Panc1 (cell line): Measurements from ENCODE around the gene EDAR. TPM values are rescaled to one million over a fixed set of nuclear protein-coding genes. Genes with fewer than 3 reads are reported as not detected.

Experiments used
- ATAC-seq: fragments of 200-7000 bp; cut with Tn5 transposase; 2 replicates; pipeline ENCODE4 v1.9.1; 2020; ENCODE audit warnings: mild to moderate bottlenecking, moderate library complexity
- BruUV-seq: library from RNA; stranded (reverse); fragments of 400-500 nt; replicated peaks from 2 replicates; lab custom pipeline; 2021; lab: Mats Ljungman, UMichigan
- CTCF ChIA-PET: fragments of 300-600 bp; sonication (Branson Sonifier 250); formaldehyde crosslinking; loops from one replicate; lab custom pipeline; 2022; ENCODE audit warnings: antibody characterized with exemption; lab: Charles Lee
- POLR2A ChIA-PET: fragments of 300-600 bp; sonication (Branson Sonifier 250); formaldehyde crosslinking; loops from one replicate; lab custom pipeline; 2022; ENCODE audit warnings: antibody characterized with exemption; lab: Charles Lee
- DNase-seq: peaks from one replicate; pipeline ENCODE4 v3.0.0-alpha.2; 2010; ENCODE audit warnings: low read depth, low spot score
- H3K27ac ChIP-seq: 2 replicates; pipeline ENCODE4 v1.5.1; 2011; ENCODE audit warnings: mild to moderate bottlenecking, low read length, inconsistent platforms
- H3K27me3 ChIP-seq: fragments of 200-500 bp; sonication (Bioruptor generic); 2 replicates; pipeline ENCODE4 v1.6.0; 2014; ENCODE audit warnings: low read length, inconsistent platforms; ENCODE audit not compliant: control insufficient read depth, insufficient read depth
- H3K36me3 ChIP-seq: fragments of 200-500 bp; sonication (Bioruptor generic); 2 replicates; pipeline ENCODE4 v1.5.1; 2014; ENCODE audit warnings: inconsistent platforms, mild to moderate bottlenecking, low read length, moderate library complexity; ENCODE audit not compliant: control insufficient read depth, insufficient read depth
- H3K4me1 ChIP-seq: 2 replicates; pipeline ENCODE4 v1.5.1; 2011; ENCODE audit warnings: inconsistent platforms, mild to moderate bottlenecking, low read length, moderate library complexity; ENCODE audit not compliant: control insufficient read depth, insufficient read depth
- H3K4me3 ChIP-seq, 2 experiments: 2 replicates each; pipeline ENCODE4 v1.5.1; 2011 to 2012; ENCODE audit warnings: low read depth in 2 of 2, low read length in 2 of 2, mild to moderate bottlenecking in 2 of 2, inconsistent platforms in 1 of 2, moderate library complexity in 1 of 2
- H3K9me3 ChIP-seq: fragments of 200-500 bp; sonication (Bioruptor generic); 2 replicates; pipeline ENCODE4 v1.5.1; 2014; ENCODE audit warnings: low read depth, mild to moderate bottlenecking, inconsistent platforms, low read length, moderate library complexity; ENCODE audit not compliant: control insufficient read depth, insufficient read depth
- CTCF ChIP-seq: fragments of 450-650 bp; IDR thresholded peaks from 2 replicates; pipeline ENCODE4 v1.5.1; 2017; ENCODE audit warnings: mild to moderate bottlenecking
- POLR2AphosphoS5 ChIP-seq: IDR thresholded peaks from 2 replicates; pipeline ENCODE4 v1.6.1; 2012; ENCODE audit warnings: mild to moderate bottlenecking, low read depth, low read length, moderate library complexity
- REST ChIP-seq, 2 experiments: IDR thresholded peaks; 2 replicates each; pipeline ENCODE4 v1.6.1; 2011 to 2012; ENCODE audit warnings: low read depth in 2 of 2, control low read depth in 1 of 2, low read length in 1 of 2, mild to moderate bottlenecking in 1 of 2, moderate library complexity in 1 of 2; ENCODE audit not compliant: insufficient read depth in 1 of 2
- SIN3A ChIP-seq: IDR thresholded peaks from 2 replicates; pipeline ENCODE4 v1.6.1; 2012; ENCODE audit warnings: low read depth, mild to moderate bottlenecking, low read length, moderate library complexity, borderline replicate concordance; ENCODE audit not compliant: insufficient read depth
- TCF7L2 ChIP-seq: IDR thresholded peaks from 2 replicates; pipeline ENCODE4 v1.6.1; 2011; ENCODE audit warnings: mild to moderate bottlenecking, low read depth, low read length, inconsistent platforms
- in situ Hi-C: cut with HindIII; loops from 2 replicates; pipeline ENCODE4 v1.10.0; 2016; ENCODE audit warnings: low sequenced_read_pairs, low pct_unique_long_range_greater_than_20kb
- intact Hi-C: fragments of 100-400 bp; cut with micrococcal nuclease; formaldehyde crosslinking; loops from one replicate; pipeline ENCODE4 v1.10.0; 2022; ENCODE audit not compliant: unreplicated experiment
- total RNA-seq: library from RNA; stranded (reverse); gene quantifications from one replicate; pipeline ENCODE4 v1.2.1, GENCODE V29; 2021; ENCODE audit not compliant: unreplicated experiment

Gene EDAR
- total RNA-seq, 1 experiment from 2014 or later: not detected

- Histone ChIP-seq H3K9me3 (no peaks in the 10 kb centered on the region), H3K4me3 (no peak overlapping the region), H3K27me3 (no peaks in the 10 kb centered on the region), H3K4me1 (peaks cover 3% of the 10 kb centered on the region; the same call in 1 of the 2 replicates), H3K36me3 (no peaks in the 10 kb centered on the region; the same call in 1 of the 2 replicates), H3K27ac (no peak overlapping the region)
- DNase-seq: no peak
- no peak for ATAC-seq
- TF ChIP-seq POLR2AphosphoS5: no peak
- TF ChIP-seq TCF7L2: no peak
- intact Hi-C loops: no loop called here
- in situ Hi-C loops: no loop called here
- ChIA-PET CTCF (no interaction called here), POLR2A (no interaction called here)
- BruUV-seq: no TSS peak
Observed at GRCh38 chr2:108854484-108854883, 134.5 kb downstream of the EDAR start.

DNA sequence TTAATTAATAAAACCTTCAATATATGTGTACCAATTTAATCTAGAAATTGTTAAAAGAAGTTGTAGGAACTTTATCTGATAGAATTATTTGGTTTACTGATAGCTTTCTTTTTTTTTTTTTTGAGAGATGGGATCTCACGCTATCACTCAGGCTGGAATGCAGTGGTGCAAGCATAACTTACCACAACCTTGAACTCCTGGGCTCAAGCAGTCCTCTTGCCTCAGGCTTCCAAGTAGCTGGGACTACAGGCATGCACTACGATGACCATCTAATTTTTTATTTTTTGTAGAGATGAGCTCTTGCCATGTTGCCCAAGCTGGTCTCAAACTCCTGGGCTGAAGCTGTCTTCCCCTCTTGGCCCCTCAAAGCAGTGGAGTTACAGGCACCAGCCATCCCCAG lies 135.6 kb downstream of the EDAR start:
- TF ChIP-seq CTCF: no peak
- peaks cover 3% of the 10 kb centered on the region; the same call in 1 of the 2 replicates for H3K4me1 ChIP-seq
- in situ Hi-C loops: no loop called here
- intact Hi-C loops: no loop called here
- no peak overlapping the region for H3K4me3 ChIP-seq
- POLR2A ChIA-PET: no interaction called here
- no peak overlapping the region for H3K27ac ChIP-seq
- no peaks in the 10 kb centered on the region; the same call in 1 of the 2 replicates for H3K36me3 ChIP-seq
- no peaks in the 10 kb centered on the region for H3K9me3 ChIP-seq
- no peaks in the 10 kb centered on the region for H3K27me3 ChIP-seq
- no peak for ATAC-seq
- CTCF ChIA-PET: no interaction called here
- DNase-seq: no peak
- BruUV-seq: no TSS peak

- ATAC-seq: no peak
- ChIA-PET CTCF (no interaction called here), POLR2A (no interaction called here)
- no peak overlapping the region for H3K27ac ChIP-seq
- intact Hi-C loops: no loop called here
- H3K27me3 ChIP-seq: no peaks in the 10 kb centered on the region
- in situ Hi-C loops: no loop called here
- H3K36me3 ChIP-seq: no peaks in the 10 kb centered on the region; the same call in 1 of the 2 replicates
- TF ChIP-seq TCF7L2 (no peak), REST (IDR thresholded peaks at IDR 0.05; ENCODE audit: insufficient read depth in 1 of 2, low read depth in 2 of 2, low read length in 1 of 2) (no peak), SIN3A (no peak), CTCF (no peak), POLR2AphosphoS5 (no peak)
- H3K4me1 ChIP-seq: peaks cover 3% of the 10 kb centered on the region; the same call in 1 of the 2 replicates
- H3K4me3 ChIP-seq: no peak overlapping the region
- no TSS peak for BruUV-seq
- no peaks in the 10 kb centered on the region for H3K9me3 ChIP-seq
- DNase-seq: no peak
Observed at GRCh38 chr2:108852375-108852774, 136.6 kb downstream of the EDAR start.
